Superior temporal gyrus (tissue), 1 donor: Measurements from ENCODE around the gene ZNF407.
"Not testable (repeated sequence)": the region's sequence is repeated elsewhere in the genome, so short reads cannot be mapped to it uniquely, and the experiment has no call there.

Experiments
- DNase-seq: peaks from one replicate; pipeline ENCODE4 v3.0.0-alpha.2; 2016; ENCODE audit errors: extremely low spot score

Gene ZNF407

DNA sequence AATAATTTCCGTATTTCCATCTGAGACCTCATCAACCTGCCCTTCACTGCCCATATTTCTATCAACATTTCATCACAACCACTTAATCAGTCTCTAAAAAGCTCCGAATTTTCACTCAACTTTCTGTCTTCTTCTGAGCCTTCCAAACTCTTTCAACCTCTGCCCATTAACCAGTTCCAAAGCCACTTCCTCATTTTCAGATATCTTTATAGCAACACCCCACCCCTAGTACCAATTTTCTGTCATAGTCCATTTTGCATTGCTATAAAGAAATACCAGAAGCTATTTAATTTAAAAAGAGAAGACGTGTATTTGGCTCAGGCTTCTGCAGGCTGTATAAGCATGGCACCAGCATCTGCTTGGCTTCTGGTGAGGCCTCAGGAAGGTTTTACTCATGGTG is 504.2 kb downstream of the ZNF407 start:
- DNase-seq = no peak

DNA sequence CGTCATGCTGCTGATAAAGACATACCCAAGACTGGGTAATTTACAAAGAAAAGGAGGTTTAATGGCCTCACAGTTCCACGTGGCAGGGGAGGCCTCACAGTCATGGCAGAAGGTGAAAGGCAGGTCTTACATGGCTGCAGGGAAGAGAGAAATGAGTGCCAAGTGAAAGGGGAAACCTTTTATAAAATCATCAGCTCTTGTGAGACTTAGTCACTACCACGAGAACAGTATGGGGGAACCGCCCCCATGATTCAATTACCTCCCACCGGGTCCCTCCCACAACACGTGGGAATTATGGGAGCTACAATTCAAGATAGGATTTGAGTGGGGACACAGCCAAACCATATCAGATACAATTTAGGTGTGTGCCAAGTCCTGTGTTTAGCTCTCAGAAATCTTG is 506.4 kb downstream of the ZNF407 start:
- DNase-seq = not testable (repeated sequence)

DNA sequence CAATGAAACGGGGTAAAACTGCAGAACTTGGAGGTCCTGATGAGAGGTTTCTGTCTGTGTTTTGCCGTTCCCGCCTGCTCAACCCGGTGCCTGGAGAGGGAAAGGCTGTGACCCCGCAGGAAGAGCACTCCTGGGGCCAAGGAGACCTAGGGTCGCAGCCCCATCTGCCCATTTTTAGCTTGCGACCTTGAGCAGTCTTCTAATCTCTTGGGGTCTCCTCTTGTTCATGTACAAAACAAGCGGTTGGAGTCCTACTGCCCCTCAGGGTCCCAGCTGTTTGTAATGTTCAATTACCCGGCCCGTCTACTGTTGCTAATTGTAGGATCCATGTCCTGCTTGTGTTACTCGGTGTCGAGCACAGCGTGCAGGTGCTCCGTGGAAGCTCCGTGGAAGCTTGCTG is 506.8 kb downstream of the ZNF407 start:
- no peak for DNase-seq

DNA sequence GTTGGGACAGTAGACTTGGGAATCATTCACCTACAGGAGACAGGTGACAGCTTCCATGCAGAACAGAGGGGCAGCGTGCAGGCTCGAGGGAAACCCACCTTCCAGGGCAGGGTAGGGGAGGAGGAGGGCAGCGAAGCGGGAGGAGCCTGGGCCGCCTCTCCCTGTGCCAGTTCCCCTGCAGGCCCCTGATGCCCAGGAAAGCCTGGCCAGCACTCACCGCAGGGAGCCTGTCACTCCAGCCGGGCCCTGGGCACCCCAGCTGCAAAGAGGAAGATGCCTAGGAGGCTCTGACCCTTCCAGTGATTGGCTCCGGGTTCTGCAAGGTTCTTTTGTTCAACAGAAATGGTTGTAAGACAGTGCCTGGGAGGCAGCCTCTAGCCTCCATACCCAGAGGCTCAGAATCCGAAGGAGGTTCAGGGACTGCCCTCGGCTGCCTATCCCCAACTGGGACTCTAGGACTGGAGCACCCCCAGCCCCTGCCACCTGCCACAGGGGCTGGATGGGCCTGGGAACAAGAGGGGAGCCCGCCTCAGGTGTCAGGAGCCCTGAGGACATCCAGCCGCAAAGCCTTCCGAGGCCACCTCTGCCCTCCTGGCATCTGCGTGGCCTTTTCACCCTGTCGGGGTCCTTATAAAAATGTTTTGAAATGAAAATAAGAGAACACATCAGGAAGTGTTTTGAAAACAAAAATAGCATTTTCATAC is 508.0 kb downstream of the ZNF407 start:
- DNase-seq = no peak

DNA sequence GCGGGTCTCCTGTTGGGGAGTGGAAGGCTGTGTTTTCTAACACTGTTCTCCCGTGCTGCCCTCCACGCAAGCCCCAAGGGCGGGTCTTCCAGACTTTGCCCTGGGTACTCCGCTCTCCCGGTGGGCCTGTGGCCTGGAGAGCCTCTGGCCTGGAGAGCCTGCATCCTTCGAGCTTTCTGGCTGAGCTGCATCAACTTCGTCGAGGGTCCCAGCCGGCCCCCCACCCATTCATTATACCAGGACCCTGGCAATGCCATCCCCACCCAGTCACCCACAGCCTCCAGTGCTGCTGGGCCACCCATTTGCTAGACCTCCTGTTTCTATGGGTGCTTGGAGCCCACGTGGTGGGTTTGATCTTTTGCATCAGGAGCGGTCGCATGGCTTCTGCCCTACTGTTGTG is 509.1 kb downstream of the ZNF407 start:
- DNase-seq = no peak

DNA sequence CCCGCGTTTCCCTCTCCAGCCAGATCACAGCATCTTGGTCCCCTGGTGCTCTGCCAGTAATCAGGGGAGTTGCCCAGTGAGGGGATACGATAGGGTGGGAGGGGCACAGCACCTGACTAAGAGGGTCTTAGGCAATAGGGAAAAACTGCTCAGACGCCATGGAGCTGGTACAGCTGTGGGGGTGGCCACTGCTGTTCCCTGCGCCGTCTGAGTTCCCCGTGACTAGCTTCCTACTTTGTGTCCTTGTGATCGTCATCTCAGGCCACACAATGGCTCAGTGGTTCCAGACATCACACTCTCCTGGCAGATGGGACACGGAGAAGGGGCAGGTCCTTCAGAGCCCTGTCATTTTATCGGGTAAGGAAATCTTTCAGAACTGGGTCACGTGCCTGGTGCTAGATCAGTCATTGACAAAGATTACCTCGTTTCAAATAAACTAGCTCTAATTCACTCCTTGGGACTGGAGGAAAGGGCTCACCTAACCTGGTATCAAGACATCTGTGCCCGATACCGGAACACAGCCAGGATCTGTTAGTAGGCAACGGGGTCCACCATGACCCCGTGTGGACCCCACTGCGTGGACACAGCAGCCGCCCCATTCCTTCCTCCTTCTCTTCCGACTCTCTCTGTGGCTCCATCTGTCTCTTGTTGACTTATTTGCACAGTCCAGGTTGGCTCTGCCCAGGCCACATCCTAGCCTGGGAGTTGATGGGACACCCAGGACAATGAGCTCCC is 509.7 kb downstream of the ZNF407 start:
- DNase-seq = no peak

DNA sequence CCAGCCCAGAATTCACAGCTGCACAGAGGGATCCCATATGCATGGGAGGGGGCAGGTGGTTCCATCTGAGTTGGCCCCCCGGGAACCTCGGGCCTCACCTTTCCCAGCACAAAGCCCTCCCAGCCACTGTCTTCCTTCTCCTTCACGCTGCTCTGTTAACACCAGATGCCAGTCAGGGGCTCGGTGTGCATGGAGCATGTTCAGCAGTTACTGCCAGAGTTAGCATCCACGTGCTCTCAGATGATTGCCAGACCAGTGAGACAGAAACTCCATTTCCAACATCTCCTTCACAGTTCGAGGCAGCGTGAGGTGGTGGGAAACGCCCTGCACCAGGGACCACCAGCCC is 510.2 kb downstream of the ZNF407 start:
- no peak for DNase-seq

DNA sequence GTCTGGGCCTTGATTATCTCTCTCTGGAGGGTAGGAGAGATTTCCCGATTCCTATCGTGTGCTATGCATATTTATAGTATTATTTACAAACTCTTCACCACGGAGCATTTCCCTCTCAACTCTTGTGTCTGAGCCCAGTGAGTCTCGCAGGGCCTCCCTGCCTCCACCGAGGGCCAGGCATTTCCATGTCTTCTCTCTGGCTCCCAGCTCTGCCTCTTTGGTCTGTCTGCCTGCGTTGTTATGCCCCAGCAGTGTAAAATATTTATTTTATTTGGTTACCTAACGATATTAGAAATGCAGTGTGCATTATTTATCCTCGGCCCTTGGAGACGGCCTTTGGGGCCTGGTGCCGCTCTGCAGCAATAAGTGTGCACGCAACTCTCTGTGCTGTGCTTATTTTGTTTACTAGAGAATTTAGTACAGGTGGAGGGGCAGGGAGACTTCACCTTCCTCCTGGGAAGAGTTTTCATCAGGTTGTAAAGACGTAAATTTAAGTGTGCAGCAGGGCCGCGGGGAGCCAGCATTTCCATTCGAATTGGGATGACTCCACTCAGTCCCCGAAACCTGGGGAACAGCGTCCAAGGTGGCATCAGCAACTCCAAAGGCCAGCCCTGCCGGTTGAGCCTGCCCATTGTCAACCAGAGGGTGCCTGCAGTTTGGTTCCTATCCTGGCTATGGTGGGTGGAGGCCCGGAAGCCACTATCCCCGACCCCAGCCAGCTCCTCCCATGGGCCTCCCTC is 511.1 kb downstream of the ZNF407 start:
- DNase-seq = no peak

DNA sequence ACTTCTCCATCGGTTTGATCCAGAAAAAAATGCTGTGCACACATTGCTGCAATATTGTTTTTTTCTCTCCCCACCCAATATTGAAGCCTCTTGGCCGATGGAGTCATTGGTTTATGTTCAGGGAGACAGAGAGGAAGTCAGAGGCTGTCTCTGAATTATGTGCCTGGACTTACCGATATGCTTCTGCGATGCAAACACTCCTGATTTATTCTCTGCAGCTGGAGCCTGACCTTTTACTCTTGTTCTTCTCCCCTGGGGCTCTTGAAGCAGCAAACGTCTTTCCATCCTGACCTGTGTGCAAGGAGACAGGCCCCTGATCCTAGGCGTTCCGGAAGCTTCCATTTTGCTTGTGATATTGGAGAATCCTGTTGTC is 511.6 kb downstream of the ZNF407 start:
- no peak for DNase-seq

DNA sequence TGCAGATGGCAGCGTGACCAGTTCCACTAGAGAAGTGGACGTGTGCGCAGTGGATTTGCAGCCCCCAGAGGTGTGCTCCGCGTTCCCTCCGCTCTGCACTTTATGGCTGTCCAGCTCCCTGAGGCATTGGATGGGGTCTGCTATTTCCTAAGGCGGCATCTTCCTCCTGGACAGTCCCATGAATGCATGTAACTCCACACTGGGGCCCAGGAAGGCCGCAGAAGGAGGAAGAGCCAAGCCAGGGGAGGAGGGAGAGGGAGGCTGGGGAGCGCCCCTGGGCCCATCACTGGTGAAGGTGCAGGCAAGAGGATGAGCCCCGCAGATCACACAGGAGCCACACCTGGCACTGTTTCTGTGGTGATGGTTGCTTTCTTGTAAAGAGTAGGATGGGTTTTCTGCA is 512.1 kb downstream of the ZNF407 start:
- DNase-seq = no peak

DNA sequence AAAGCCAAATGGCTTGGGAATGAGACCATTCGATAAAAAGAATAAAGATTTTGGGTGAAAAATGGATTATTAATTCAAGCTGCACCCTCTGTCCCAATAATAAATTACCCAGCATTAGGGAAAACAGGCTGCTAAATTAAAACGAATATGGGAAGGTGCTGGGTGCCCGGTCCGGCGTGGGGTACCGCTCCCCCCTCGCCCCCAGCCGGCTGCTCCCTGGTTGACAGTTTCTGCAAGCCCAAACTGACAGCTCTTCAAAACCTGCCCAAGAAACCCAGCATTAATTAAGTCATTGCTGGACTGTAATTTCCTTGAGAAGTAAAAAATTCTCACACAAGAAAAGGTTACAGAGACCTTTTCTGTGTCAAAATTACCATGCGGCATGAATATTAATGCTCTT is 512.6 kb downstream of the ZNF407 start:
- no peak for DNase-seq

DNA sequence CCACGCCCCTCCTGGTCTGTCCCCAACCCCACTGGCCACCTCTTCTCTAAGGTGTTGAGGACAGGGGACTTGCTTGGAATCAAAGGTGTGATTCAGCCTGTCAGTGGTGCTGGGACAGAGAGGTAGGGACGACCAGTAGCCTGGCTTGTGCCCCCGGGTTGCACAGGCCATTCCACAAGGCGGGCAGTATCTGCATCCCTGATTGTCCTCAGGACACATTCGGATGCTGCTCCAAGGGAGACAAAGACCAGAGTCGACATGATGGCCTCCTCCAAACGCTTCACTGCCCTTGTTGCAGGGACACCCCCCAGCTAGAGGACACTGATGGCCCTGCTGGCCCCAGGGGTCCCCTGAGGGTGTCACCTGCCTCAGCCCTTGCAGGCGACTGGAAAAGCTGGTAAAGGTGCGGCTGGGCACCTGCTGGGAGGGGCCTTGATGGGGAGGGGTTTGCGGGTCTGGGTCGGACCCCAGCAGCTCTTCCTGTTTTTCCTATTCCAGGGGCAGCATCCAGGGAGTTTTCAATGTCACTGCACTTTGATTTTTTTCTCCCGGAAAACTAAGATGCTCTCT is 513.3 kb downstream of the ZNF407 start:
- no peak for DNase-seq

DNA sequence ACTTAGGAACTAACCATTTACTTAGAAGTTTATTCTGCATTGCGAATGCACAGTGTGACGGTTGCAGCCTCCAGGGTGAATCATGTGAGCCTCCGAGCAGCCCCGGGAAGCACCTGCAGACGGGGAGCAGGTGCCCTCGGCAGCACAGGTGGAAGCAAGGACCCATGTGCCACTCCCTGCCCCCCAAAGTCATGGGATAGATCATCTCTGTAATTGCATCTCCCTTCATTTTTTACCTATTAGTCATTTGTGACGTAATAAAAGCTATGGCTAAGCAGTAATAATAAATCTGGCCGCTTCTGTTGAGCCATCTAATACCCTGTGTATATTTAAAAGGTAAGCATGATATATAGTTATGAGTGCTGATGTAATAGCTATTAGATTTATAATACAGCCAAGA is 514.1 kb downstream of the ZNF407 start:
- no peak for DNase-seq

DNA sequence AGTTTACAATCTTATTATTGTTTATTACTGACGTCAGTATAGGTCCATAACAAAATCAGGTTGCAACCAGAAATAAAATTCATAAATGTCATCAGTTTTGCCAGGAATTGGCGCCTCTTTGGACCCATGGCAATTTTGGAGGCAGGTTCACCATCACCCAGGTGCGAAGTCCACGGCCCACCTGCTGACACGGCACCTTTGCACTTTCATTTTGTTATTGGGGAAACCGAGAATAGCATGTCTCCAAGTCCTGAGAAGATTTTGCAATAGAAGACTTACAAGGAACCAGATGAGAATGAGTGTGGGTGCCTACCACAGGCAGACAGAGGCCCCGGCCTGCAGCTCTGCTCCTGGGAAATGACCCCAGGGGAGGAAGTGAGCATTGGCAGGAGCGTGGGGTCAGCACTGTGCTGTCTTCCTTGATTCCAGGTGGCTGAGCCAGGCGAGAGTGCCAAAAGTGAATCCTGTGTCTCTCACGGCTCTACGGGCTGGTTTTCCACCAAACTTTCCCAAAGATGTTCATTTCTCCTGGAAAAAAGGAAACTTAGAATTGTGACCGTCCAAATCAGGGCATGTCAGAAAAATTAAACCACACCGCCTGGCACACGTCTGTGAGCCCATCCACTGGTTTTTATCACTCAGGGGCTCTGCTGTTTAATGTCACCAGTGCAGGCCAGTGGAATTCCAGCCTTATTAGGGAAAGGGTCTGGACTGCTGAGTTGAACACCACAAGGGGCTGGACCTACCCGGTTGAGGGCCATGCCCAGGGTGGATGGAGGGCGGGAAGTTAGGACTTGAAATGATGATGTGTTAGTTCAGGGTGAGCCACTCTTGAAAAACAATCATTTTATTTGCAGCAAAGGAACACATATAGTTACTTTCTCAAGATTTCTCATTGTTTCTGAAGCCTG is 514.8 kb downstream of the ZNF407 start:
- no peak for DNase-seq

DNA sequence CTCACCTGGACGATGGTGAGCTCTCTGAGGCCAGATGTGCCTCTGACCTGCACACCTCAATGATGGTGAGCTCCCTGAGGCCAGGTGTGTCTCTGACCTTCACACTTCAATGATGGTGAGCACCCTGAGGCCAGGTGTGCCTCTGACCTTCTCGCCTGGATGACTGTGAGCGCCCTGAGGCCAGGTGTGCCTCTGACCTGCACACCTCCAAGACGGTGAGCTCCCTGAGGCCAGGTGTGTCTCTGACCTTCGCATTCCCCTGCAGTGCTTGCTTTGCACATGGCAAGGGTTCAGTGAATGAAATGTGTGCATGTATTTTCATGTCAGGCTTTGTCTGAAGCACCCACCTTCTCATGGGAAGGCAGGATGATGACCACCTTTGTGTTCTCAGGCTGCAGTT is 515.8 kb downstream of the ZNF407 start:
- no peak for DNase-seq

DNA sequence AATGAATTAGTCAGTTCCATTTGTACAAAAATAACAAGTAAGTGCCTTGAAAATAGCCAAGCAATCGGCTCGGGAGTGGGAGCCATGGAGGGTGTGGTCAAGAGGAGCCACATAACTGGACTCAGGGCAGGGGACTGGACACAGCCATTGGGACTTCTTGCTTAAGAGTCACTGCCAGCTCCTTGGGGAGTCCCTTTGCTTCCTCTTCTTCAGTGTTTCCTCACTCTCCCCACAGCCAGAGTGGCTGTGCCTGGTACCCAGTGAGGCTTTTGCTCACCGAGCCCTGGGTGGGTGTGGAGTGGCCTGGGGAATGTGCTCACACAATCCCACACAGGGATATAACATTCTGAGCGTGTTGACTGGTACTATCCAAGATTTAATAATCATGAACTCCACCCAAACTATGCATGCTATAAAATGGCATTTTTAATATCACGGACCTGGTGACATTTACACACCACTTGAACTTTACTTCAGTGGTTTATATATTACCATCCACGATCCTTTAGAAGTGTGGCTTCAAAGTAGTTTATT is 516.6 kb downstream of the ZNF407 start:
- no peak for DNase-seq
